ENCODE measurements around the gene ZBTB48.
A peak's percentile ranks its signal among the peaks of the same experiment; 100 is the strongest.

ZBTB48 gene

GRCh38 chr1:6579374-6580118 is at the start of gene ZBTB48:
Gene ZBTB48, plus strand, starts transcription at chr1:6579994. Its CDS starts 616 bp downstream, at chr1:6580610.
- peak within 1 kb of the TSS; percentile 83 for H3K4me3 ChIP-seq (ENCODE audit: low read depth, low read length)
- peak; percentile 66 for TF ChIP-seq MYC (IDR thresholded peaks at IDR 0.05; ENCODE audit: low read depth, low read length)
- peak; percentile 97 for TF ChIP-seq POLR2A (IDR thresholded peaks at IDR 0.05; ENCODE audit: extremely low read depth, insufficient read length)
- no peak; the same call in 1 of the 2 replicates for TF ChIP-seq MAX (IDR thresholded peaks at IDR 0.05; ENCODE audit: low read depth, low read length)
- TF ChIP-seq CTCF (IDR thresholded peaks at IDR 0.05; ENCODE audit: low read depth, low read length): no peak
- DNase-seq (ENCODE audit: low read depth): peak; percentile 97

- no peak overlapping the region for H3K4me3 ChIP-seq (ENCODE audit: low read depth, low read length)
- no peak for TF ChIP-seq MAX (IDR thresholded peaks at IDR 0.05; ENCODE audit: low read depth, low read length)
- TF ChIP-seq CTCF (IDR thresholded peaks at IDR 0.05; ENCODE audit: low read depth, low read length): no peak
- no peak for TF ChIP-seq MYC (IDR thresholded peaks at IDR 0.05; ENCODE audit: low read depth, low read length)
- no peak for TF ChIP-seq POLR2A (IDR thresholded peaks at IDR 0.05; ENCODE audit: extremely low read depth, insufficient read length)
- no peak for DNase-seq (ENCODE audit: low read depth)
Measured at GRCh38 chr1:6530504-6531160, 49.2 kb upstream of the ZBTB48 start.

GRCh38 chr1:6531996-6532395 is 47.8 kb upstream of the ZBTB48 start:
- DNase-seq (ENCODE audit: low read depth): no peak
- TF ChIP-seq CTCF (IDR thresholded peaks at IDR 0.05; ENCODE audit: low read depth, low read length) (no peak), POLR2A (IDR thresholded peaks at IDR 0.05; ENCODE audit: extremely low read depth, insufficient read length) (no peak), MYC (IDR thresholded peaks at IDR 0.05; ENCODE audit: low read depth, low read length) (no peak), MAX (IDR thresholded peaks at IDR 0.05; ENCODE audit: low read depth, low read length) (no peak)
- H3K4me3 ChIP-seq (ENCODE audit: low read depth, low read length): no peak overlapping the region

GRCh38 chr1:6534248-6534822 is 45.5 kb upstream of the ZBTB48 start:
- no peak overlapping the region for H3K4me3 ChIP-seq (ENCODE audit: low read depth, low read length)
- no peak for TF ChIP-seq POLR2A (IDR thresholded peaks at IDR 0.05; ENCODE audit: extremely low read depth, insufficient read length)
- no peak for TF ChIP-seq CTCF (IDR thresholded peaks at IDR 0.05; ENCODE audit: low read depth, low read length)
- no peak for TF ChIP-seq MAX (IDR thresholded peaks at IDR 0.05; ENCODE audit: low read depth, low read length)
- TF ChIP-seq MYC (IDR thresholded peaks at IDR 0.05; ENCODE audit: low read depth, low read length): no peak
- DNase-seq (ENCODE audit: low read depth): no peak

GRCh38 chr1:6535214-6535613 is 44.6 kb upstream of the ZBTB48 start:
- no peak for DNase-seq (ENCODE audit: low read depth)
- H3K4me3 ChIP-seq (ENCODE audit: low read depth, low read length): no peak overlapping the region
- no peak for TF ChIP-seq MAX (IDR thresholded peaks at IDR 0.05; ENCODE audit: low read depth, low read length)
- no peak for TF ChIP-seq MYC (IDR thresholded peaks at IDR 0.05; ENCODE audit: low read depth, low read length)
- no peak for TF ChIP-seq CTCF (IDR thresholded peaks at IDR 0.05; ENCODE audit: low read depth, low read length)
- no peak for TF ChIP-seq POLR2A (IDR thresholded peaks at IDR 0.05; ENCODE audit: extremely low read depth, insufficient read length)

Data from NB4 (cell line).